Glomerular endothelial cell (primary cell): ENCODE measurements around the gene ERCC1. TPM values are rescaled to one million over a fixed set of nuclear protein-coding genes. Genes with fewer than 3 reads are reported as not detected.
A peak's percentile ranks its signal among the peaks of the same experiment; 100 is the strongest.

Experiments
- DNase-seq: peaks from one replicate; pipeline ENCODE4 v3.0.0-alpha.2; 2011; ENCODE audit warnings: low read depth, low spot score; ENCODE audit errors: extremely low read depth
- total RNA-seq: library from RNA; depleted of rRNA; stranded (reverse); fragments of >200 nt; gene quantifications from 2 replicates; pipeline ENCODE4 v1.2.3, GENCODE V29; 2015

ERCC1 gene
- total RNA-seq, 1 donor from 2014 or later = 96.3 TPM

DNA sequence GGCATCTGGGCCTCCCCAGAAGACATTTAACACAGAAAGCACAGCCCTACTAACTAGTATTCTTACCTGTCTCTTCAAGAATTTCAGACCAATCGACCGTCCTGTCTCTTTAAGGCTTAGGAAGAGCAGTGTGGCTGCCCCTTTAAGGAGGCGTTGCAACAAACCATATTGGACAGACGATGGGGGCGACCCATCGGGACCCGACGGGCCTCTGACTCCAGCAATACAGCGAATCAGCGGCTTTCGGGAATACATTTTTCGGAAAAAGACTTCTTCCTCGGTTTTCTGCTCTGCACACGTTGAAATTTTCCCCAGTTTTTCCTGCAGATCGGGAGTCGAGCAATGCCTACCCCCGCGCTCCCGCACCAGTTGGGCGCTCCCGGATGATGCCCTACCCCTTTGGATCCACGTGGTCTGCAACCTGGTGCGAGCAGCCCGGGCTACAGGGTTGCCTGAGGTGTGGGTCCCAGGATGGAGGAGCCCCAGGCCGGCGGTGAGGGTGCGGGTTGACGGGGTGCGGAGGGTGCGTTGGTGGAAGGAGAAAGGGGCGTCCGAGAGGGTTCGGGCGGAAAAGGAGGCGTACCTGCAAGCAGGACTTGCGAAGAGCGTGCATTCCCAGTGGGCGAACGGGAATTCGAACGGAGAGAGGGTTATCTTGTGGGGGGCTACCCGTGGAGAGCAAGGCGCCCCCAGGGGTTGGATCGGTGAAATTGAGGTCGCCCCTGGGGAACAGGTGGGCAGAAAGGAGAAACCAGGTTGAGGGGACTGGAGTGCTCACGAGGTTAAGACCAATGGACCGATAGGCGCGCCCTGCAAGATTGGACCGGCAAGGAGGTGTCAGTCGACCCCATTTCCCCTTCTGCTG lies 17.3 kb downstream of the ERCC1 start, which contains the start of gene POLR1G:
Gene POLR1G, plus strand, starts transcription at position 419 of the 865 bp plus-strand sequence. Its CDS starts 53 bp downstream, at position 472.
- DNase-seq = peak; percentile 56

DNA sequence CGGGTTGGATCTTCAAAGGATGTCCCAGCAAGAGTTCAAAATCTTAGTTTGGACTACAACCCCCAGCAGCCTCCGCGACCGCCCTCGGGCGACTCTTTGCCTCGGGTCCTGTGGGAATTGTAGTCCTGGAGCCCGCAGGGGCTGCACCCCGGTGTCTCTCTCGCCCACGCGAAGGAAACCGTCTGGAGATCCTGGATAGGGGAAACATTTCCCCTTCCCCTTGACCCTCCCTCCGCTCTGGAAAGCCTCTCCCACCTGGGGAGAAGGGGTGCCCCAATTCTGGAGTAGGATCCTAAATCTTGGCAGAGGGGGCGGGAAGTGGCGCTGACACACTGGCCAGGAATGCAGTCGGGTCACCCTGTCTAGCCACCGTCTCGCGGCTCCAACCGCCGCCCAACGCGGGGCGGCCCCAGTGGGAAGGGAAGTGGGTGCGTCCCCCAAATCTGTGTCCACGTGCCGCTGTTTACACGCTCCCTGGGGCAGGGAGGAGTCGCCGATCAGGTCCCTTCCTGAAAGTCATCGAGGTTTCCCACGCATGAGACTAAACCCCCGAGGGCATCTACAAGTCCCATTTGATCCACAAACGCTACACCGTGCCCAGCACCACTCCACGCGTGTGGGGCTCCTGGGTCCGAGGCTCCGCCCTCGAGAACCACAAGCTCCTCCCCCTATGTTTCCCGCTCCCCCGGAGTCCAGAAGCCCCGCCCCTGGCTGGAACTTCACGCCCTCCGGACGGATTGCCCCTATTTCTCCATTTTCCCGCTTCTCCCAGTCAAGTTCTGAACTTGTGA lies 18.1 kb downstream of the ERCC1 start:
- peak; percentile 52 for DNase-seq

DNA sequence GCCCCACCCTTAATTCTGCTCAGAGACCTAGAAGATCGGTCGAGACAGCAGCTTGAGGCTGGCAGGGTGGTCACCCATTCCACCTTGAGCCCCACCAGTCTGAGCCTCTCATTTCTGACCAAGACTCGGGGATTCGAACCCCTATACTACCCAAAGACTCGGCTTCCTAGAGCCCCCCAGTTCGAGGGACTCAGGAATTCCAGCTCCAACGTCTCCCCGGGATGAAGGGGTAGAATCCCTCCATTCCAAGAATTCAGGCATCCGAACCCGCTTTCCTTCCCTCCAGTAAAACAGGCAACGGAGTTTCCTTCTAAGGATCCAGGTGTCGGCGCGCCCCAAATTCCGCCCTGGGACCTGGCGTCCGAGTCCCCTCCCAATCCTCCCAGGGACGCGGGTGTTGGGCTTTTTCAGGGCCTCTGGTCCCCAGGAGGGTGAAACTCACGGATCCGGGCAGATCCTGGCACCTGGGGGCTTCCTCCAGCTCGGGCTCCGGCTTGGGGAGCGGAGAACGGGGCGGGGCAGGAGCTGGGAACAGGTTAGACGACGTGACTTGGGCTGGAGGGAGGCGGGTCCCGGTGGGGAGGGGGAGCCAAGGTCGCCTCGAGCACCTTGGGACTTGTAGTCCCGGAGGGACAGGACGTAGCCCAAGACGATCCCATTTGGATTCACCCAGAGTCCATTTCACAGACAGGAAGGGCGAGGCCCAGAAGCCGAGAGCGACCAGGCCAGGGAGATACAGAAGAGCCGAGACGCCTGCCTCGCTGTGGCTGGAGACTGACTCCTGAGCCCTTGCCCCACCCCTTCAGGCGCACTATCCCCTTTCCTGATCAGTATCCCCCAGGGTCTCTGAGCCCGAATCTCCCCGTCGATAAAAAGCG lies 18.9 kb downstream of the ERCC1 start, which contains the start of gene PPP1R13L:
Gene PPP1R13L, minus strand, starts transcription at position 513 of the 878 bp plus-strand sequence. CDS start 6,751 bp downstream, outside the sequence.
- DNase-seq = peak; percentile 33

DNA sequence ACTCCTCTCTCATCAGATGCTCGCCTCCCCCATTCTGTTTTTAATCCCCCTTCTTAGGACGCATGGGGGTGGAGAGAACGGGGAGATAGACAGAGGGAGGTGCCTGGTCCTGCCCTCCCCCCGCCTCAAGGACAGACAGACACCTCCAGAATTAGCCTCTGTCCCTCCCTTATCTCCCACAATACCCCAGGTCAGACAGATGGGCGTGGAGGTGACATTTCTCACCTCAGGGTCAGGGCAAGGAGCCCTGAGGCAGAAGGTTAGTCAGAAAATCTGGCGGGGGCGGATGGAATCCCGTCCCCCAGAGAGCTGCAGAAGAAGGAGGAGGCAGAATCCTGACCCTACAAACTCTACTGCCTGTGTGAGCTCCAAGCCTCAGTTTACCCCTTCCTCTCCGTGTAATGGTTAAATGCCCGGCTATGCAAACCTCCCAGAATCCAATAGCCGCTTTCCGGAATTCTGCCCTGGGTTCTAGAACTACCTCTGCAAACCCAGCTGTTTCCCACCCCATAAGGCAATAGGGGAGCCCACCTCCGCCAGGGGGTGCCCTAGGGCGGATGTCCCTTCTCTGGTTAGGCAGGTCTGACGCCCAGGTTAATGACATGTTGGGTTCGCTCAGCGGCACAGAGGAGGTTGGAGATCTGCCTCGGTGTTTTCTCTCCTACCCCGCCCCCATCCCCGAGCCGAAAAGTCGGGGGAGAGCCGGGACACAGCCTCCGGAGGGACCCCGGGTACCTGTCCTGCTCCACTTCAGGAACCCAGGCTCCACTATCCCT lies 19.7 kb downstream of the ERCC1 start:
- no peak for DNase-seq

DNA sequence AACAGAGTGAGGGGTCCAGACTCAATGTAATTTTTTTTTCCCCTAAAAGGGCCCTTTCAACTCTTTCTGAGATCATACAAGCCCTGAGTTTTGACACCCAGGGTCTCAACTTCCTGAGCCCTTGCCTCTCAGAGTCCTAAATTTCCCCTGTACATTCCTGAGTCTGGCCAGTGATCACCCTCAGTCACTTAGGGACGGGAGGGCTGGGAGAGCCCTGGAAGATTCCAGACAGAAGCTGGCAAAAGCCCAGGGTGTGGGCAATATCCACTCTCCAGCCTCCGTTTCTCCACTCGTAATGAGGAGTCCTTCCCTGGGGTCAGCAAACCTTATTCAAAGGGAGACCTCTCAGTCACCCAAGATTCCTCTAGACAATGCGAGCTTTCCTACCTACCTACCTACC lies 20.4 kb downstream of the ERCC1 start:
- DNase-seq = no peak

DNA sequence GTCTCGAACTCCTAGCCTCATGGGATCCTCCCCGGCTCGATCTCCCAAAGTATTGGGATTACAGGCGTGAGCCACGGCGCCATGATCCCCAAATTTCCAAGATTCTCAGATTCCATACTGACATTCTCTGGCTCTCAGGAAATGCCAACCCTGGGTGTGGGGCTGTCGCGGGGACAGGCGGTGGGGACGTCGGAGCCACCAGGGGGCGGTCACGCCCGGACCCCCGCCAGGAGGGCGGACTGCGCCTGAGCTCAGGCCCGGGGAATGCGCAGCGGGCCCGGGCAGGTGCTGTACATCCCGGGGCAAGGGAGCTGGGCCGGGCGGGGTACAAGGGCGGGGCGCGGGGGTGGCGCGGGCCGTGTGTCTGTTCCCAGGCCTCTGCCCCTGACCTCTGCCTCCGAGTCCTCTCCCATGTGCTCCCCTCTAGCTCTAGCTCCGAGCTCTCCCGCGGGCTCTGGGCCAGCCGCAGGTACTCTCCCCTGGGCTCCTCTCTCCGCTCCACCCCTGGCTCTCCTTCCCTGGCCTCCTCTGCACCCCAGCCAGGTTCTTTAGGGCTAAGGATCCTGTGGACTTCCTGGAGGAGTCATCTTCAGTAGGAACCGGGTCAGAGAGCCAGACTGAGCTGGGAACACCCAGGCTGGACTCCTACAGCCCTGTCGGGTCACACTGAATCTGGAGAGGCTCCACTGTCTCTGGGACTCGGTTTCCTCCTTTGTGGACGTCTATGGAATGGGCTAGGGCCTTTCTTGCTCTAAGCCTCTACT lies 21.2 kb downstream of the ERCC1 start:
- no peak for DNase-seq

DNA sequence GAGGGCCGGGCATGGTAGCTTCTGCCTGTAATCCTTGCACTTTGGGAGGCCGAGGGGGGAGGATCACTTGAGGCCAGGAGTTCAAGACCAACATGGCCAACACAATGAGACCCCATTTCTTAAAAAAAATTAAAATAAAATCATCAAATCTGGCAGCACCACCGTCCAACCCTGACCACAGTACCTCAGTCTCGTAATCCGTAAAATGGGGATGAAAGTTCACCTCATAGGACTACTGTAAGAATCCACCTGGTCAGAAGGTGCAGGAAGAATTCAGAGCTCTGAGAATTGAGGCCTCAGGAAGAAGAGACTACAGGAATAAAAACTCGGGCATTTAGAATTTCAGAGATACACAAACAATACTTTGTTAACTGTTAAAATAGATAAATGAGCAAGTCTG lies 21.9 kb downstream of the ERCC1 start:
- no peak for DNase-seq

DNA sequence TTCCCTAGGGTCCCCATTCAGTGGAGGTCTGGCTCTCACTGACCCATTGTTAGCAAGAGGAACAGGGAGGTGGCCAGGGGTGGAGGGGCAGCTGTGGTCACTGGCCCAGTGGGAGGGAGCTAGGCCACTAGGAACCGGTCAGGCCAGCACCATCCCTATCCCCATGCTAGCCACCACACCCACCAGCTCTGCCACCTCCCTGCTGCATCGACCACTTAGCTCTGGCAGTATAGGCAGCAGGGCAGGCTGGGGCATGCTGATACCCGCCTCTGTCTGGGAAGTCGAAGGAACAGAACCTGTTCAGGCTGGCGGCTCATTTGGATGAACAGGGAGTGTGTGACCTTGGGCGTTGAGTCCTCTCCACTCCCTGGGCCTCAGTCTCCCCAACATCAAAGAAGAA lies 23.5 kb downstream of the ERCC1 start:
- no peak for DNase-seq

DNA sequence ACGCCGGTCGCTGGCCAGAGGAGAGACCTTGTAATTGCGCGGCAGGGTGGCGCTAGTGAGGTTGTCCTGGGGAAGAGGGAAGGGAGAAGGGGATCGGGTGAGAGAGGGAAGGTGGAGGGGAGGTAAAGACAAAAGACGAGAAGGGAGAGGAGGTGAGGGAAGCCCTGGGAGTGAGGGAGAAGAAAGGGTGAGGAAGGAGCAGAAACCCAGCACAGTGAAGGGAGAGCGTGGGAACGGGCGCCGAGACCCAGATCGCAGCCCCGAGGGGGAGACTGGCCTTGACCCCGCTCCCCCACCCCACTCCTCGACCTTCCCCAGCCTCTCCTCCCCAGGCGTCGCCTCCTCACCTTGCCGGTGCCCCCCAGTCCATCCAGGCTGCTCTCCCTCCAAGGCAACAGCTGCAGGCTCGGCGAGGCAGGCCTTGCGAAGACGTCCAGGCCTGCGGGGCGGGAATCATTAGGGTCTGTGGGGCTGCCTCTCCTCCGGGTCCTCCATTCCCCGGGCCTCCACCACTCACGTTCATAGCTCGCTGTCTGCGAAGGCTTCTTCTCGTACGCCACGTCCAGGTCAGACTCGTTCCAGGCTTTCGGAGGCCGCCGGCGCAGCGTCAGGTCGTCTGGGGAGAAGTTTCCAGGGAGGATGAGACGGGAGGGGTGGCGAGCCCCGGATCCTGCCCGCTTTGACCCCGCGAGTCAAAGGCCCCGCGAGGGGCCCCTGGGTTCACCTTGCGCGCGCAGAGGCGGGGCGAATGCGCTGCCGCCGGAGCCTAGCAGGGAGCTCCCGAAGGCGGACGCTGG lies 27.7 kb downstream of the ERCC1 start:
- no peak for DNase-seq

DNA sequence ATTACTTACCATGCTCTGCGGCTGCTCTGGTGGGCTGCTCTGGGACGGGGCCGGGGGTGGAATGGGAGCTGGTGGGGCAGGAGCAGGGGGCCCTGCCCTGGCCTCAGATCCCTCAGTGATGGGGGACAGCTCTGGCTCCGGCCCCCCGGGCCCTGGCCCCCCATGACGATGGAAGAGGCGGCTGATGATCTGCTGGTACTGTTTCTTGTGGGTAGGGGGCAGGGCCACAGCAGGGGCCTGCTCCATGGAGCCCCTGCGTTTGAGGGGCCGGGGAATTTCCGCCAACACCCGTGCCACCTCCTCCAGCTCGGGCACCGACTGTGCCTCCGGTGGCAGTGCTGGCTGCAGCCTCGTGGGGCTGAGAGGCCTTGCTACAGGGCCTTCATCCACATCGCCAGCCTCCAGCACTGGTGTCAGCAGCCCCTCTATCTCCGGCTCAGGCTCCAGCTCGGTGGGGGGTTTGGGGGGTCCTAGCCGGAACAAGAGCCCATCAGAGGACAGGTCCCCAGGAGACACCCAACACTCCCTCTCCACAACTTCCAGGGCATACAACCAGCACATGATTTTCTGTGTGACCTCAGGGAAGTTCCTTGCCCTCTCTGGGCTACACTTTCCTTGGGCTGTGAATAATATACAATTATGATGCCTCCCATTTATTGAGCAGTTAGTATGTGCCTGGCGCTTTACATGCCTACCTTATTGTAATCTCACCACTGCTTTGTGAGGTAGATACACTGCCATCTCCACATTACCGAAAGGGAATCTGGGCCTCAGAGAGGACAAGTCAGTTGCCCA lies 31.6 kb downstream of the ERCC1 start:
- DNase-seq = no peak

DNA sequence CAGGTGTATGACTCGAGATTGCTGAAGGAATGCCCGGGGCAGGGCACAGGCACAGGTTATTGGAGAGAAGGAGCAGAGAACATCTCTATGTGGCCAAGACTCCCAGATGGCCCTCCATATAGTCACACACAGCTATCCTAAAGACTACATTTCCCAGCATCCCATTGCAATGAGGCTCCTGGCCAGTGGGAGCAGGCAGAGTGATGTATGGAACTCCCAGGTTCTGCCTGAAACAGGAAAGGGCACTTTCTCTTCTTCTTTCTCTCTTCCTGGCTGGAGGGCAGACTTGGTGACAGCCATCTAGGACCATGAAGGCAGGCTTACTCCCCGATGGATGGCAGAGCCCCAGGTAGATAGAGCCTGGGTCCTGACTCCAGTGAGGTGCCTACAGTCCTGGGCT lies 32.4 kb downstream of the ERCC1 start:
- no peak for DNase-seq

DNA sequence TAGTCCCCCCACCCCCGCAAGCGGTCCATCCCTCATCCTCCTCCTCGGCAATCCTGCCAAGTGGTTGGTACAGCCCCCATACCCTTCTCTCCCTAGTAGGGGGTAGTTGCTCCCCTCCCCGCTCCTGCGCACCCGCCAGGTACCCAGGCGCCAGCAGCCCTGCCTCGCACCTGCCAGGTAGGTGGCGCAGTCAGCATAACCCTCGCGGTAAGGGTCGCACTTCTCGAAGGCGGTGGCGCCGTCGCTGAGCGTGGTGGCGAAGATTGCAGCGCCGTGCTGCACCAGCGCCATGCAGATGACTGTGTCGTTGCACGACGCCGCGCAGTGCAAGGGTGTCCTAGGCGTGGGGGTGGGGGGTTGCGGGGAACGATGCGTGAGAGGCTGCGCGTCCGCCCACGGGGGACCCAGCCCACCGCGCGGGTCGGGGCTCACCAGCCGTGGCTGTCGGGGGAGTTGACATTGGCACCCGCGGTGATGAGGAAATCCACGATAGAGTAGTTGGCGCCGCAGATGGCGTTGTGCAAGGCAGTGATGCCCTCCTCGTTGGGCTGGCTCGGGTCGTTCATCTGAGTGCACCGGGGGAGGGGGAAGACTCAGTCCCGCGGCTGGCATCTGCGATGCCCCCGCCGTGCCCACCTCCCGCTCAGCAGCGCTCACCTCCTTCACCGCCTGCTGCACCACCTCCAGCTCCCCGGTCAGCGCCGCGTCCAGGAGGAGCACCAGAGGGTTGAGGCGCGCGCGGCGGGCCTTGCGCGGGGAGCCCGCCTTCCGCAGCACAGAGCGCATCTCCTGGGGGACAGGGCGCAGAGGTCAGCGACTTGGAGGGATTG lies 38.1 kb downstream of the ERCC1 start:
- DNase-seq = no peak

DNA sequence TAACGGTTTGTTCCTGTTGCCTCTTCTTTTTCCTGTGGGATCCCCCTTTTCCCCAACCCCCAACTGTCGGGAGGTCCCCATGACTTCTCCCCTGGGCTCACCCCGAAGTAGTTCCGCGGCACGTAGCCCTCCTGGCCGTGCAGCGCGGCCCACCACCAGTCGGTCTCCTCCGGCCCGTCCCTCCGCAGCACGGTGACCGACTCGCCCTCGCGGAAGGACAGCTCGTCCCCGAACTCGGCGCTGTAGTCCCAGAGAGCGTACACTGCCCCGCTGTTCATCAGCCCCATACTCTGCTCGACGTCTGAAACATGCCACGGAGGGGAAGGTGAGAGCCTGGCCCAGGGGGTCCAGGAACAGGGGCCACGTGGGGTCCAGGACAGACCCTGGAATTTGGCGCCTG lies 41.3 kb downstream of the ERCC1 start:
- DNase-seq = no peak

DNA sequence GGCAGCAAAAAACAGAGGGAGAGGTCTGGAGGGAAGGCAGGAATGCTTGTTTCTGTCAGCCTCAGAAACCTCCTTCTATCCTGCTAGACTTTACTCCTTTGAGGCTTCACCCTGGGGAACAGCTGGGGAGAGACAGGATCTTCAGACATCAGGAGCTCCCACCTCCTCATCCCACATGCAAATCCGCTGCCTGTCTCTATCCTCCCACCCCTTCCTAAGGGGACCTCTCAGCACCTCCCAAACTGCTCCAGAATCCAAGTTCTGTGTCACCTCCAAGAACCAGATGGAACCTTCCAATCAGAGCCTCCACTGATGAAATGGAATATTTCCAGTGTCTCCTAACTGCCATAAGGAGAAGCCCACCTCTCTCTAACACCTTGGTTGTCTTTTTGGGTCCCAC lies 43.6 kb downstream of the ERCC1 start:
- DNase-seq = no peak

DNA sequence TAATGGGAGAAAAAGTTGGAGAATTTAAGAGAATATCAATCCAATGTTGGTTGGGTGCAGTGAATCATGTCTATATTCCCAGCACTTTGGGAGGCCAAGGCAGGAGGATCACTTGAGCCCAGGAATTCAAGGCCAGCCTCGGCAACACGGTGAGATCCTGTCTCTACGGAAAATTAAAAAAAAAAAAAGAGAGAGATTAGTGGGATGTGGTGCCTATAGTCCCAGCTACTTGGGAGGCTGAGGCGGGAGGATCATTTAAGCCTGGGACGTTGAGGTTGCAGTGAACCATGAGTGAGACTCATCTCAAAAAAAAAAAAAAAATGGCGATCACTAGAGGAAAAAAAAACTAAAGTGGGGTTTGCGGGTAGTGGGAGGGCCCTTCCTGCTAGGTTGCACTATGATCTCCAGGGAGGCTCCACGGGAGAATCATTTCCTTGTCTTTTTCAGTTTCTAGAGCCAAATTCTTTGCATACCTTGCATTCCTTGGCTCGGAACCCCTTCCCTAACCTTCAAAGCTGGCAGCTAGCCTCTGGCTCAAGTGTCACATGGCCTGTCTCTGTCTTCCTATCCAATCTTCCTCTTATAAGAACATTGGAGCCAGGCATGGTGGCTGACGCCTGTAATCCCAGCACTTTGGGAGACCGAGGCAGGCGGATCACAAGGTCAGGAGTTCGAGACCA lies 47.5 kb downstream of the ERCC1 start:
- DNase-seq = peak; percentile 86
